Measurements from ENCODE around the gene CXorf49.
"Not testable (repeated sequence)": the region's sequence is repeated elsewhere in the genome, so short reads cannot be mapped to it uniquely, and the experiment has no call there.

CXorf49 gene

GRCh38 chrX:71718185-71718584 lies at the start of gene CXorf49:
TSS of gene CXorf49 (minus strand) at chrX:71718285. CDS start at chrX:71718151, 134 bp downstream.
- not testable (repeated sequence) for DNase-seq (ENCODE audit: low read depth, low spot score)

- DNase-seq (ENCODE audit: low read depth, low spot score) = not testable (repeated sequence)
Observed at GRCh38 chrX:71767134-71767533, 49.0 kb upstream of the CXorf49 start.

GRCh38 chrX:71765613-71766012 lies 47.5 kb upstream of the CXorf49 start:
- DNase-seq (ENCODE audit: low read depth, low spot score) = not testable (repeated sequence)

- DNase-seq (ENCODE audit: low read depth, low spot score) = not testable (repeated sequence)
Observed at GRCh38 chrX:71764832-71765231, 46.7 kb upstream of the CXorf49 start.

GRCh38 chrX:71763049-71763448 lies 45.0 kb upstream of the CXorf49 start, which contains the start of gene CXorf49B:
TSS of gene CXorf49B (plus strand) at chrX:71763349. CDS start at chrX:71763424, 75 bp downstream.
- not testable (repeated sequence) for DNase-seq (ENCODE audit: low read depth, low spot score)

GRCh38 chrX:71760688-71761281 lies 42.7 kb upstream of the CXorf49 start:
- not testable (repeated sequence) for DNase-seq (ENCODE audit: low read depth, low spot score)

GRCh38 chrX:71720289-71720886 lies 2.3 kb upstream of the CXorf49 start:
- not testable (repeated sequence) for DNase-seq (ENCODE audit: low read depth, low spot score)

- not testable (repeated sequence) for DNase-seq (ENCODE audit: low read depth, low spot score)
Observed at GRCh38 chrX:71719195-71719594, 1.1 kb upstream of the CXorf49 start.

- not testable (repeated sequence) for DNase-seq (ENCODE audit: low read depth, low spot score)
Observed at GRCh38 chrX:71716323-71716722, 1.8 kb downstream of the CXorf49 start.

- not testable (repeated sequence) for DNase-seq (ENCODE audit: low read depth, low spot score)
Observed at GRCh38 chrX:71715551-71715950, 2.5 kb downstream of the CXorf49 start.

- not testable (repeated sequence) for DNase-seq (ENCODE audit: low read depth, low spot score)
Observed at GRCh38 chrX:71714064-71714463, 4.0 kb downstream of the CXorf49 start.

GRCh38 chrX:71702853-71703252 lies 15.2 kb downstream of the CXorf49 start:
- not testable (repeated sequence) for DNase-seq (ENCODE audit: low read depth, low spot score)

- not testable (repeated sequence) for DNase-seq (ENCODE audit: low read depth, low spot score)
Observed at GRCh38 chrX:71699023-71699344, 19.1 kb downstream of the CXorf49 start.

- DNase-seq (ENCODE audit: low read depth, low spot score) = not testable (repeated sequence)
Observed at GRCh38 chrX:71698299-71699022, 19.6 kb downstream of the CXorf49 start.

GRCh38 chrX:71697466-71698298 lies 20.4 kb downstream of the CXorf49 start:
- DNase-seq (ENCODE audit: low read depth, low spot score) = not testable (repeated sequence)

- not testable (repeated sequence) for DNase-seq (ENCODE audit: low read depth, low spot score)
Observed at GRCh38 chrX:71696641-71697465, 21.2 kb downstream of the CXorf49 start.

GRCh38 chrX:71679575-71680207 lies 38.4 kb downstream of the CXorf49 start:
- no peak for DNase-seq (ENCODE audit: low read depth, low spot score)

GRCh38 chrX:71677195-71677594 lies 40.9 kb downstream of the CXorf49 start:
- not testable (repeated sequence) for DNase-seq (ENCODE audit: low read depth, low spot score)

- DNase-seq (ENCODE audit: low read depth, low spot score) = not testable (repeated sequence)
Observed at GRCh38 chrX:71676068-71676795, 41.9 kb downstream of the CXorf49 start.

- not testable (repeated sequence) for DNase-seq (ENCODE audit: low read depth, low spot score)
Observed at GRCh38 chrX:71675636-71676035, 42.4 kb downstream of the CXorf49 start.
